Naive thymus-derived CD4-positive, alpha-beta T cell (primary cell): ENCODE data around the gene AK4. TPM values are rescaled to one million over a fixed set of nuclear protein-coding genes. Genes with fewer than 3 reads are reported as not detected.

ENCODE experiments used
- ATAC-seq: fragments of 150-1000 bp; cut with Tn5 transposase; 2 replicates; pipeline ENCODE4 v1.10.0; 2021; ENCODE audit warnings: mild to moderate bottlenecking, moderate library complexity
- CTCF ChIA-PET: fragments of 350-600 bp; sonication (Branson Sonifier 250); formaldehyde crosslinking; loops from one replicate; lab custom pipeline; 2021; ENCODE audit warnings: antibody characterized with exemption; lab: Charles Lee
- POLR2A ChIA-PET: fragments of 350-600 bp; sonication (Branson Sonifier 250); formaldehyde crosslinking; loops from one replicate; lab custom pipeline; 2021; ENCODE audit warnings: antibody characterized with exemption, inconsistent platforms; lab: Charles Lee
- DNase-seq, 9 donors: peaks; one replicate each; pipeline versions ENCODE4 v3.0.0 to v3.0.0-alpha.2; 2020 to 2022; ENCODE audit warnings: mixed read lengths in 1 of 9
- H3K27ac ChIP-seq: one replicate; pipeline ENCODE4 v1.7.0; 2013; ENCODE audit warnings: mild to moderate bottlenecking, low read depth, low read length, moderate library complexity
- H3K27me3 ChIP-seq, 2 donors: one replicate each; pipeline ENCODE4 v1.7.0; 2013; ENCODE audit warnings: low read length in 2 of 2, mild to moderate bottlenecking in 2 of 2, moderate library complexity in 2 of 2; ENCODE audit not compliant: control insufficient read depth in 2 of 2, insufficient read depth in 2 of 2
- H3K36me3 ChIP-seq, 3 experiments: 1 replicate in 2 of 3; 2 replicates in 1 of 3; pipeline ENCODE4 v1.7.0; 2013; ENCODE audit warnings: low read length in 3 of 3, mild to moderate bottlenecking in 3 of 3, moderate library complexity in 1 of 3; ENCODE audit not compliant: insufficient read depth in 3 of 3, control insufficient read depth in 2 of 3
- H3K4me1 ChIP-seq, 2 donors: one replicate each; pipeline ENCODE4 v1.7.0; 2013; ENCODE audit warnings: low read length in 2 of 2, mild to moderate bottlenecking in 2 of 2, moderate library complexity in 1 of 2; ENCODE audit not compliant: control insufficient read depth in 2 of 2, insufficient read depth in 2 of 2
- H3K4me3 ChIP-seq: 2 replicates; pipeline ENCODE4 v1.7.0; 2013; ENCODE audit warnings: mild to moderate bottlenecking, low read length
- H3K9me3 ChIP-seq, 3 experiments: 1 replicate in 2 of 3; 2 replicates in 1 of 3; pipeline ENCODE4 v1.7.0; 2013; ENCODE audit warnings: low read length in 3 of 3; ENCODE audit not compliant: control insufficient read depth in 2 of 3
- H3K27ac Mint-ChIP-seq, 9 donors: one replicate each; pipeline ENCODE4 v1.8.0; 2020 to 2022; ENCODE audit warnings: mixed read lengths in 9 of 9, mild to moderate bottlenecking in 8 of 9, moderate library complexity in 5 of 9, inconsistent platforms in 2 of 9
- H3K27me3 Mint-ChIP-seq, 5 donors: one replicate each; pipeline ENCODE4 v1.8.0; 2021 to 2022; ENCODE audit warnings: mixed read lengths in 5 of 5, mild to moderate bottlenecking in 1 of 5
- H3K36me3 Mint-ChIP-seq, 5 donors: one replicate each; pipeline ENCODE4 v1.8.0; 2020 to 2022; ENCODE audit warnings: mixed read lengths in 5 of 5, mild to moderate bottlenecking in 3 of 5, inconsistent platforms in 1 of 5
- H3K4me1 Mint-ChIP-seq, 7 donors: one replicate each; pipeline ENCODE4 v1.8.0; 2020 to 2022; ENCODE audit warnings: mixed read lengths in 7 of 7, mild to moderate bottlenecking in 3 of 7, inconsistent platforms in 1 of 7
- H3K4me3 Mint-ChIP-seq, 10 donors: one replicate each; pipeline ENCODE4 v1.8.0; 2020 to 2022; ENCODE audit warnings: mild to moderate bottlenecking in 10 of 10, mixed read lengths in 10 of 10, moderate library complexity in 6 of 10, inconsistent platforms in 2 of 10
- H3K9me3 Mint-ChIP-seq, 11 donors: one replicate each; pipeline ENCODE4 v1.8.0; 2020 to 2022; ENCODE audit warnings: mixed read lengths in 11 of 11, mild to moderate bottlenecking in 4 of 11, inconsistent platforms in 1 of 11, moderate library complexity in 1 of 11
- intact Hi-C, 2 donors: fragments of 100-400 bp; cut with micrococcal nuclease; formaldehyde crosslinking; loops; one replicate each; pipeline ENCODE4 v1.15.1; 2023
- polyA plus RNA-seq, 2 donors: library from polyadenylated mRNA; unstranded; fragments of 300-500 nt; fragmentation: Illumina TruSeq; gene quantifications; one replicate each; pipeline ENCODE4 v1.2.3, GENCODE V29; 2021
- total RNA-seq, 6 experiments: library from RNA in 5 of 6; stranded (reverse) in 5 of 6; gene quantifications; 1 replicate in 5 of 6; 2 replicates in 1 of 6; pipeline ENCODE4 v1.2.3 and lab custom pipeline; 2021 to 2026

Gene AK4
- total and polyA plus RNA-seq, 7 experiments from 2014 or later = 0.04 to 121 (median 0.40) TPM

GRCh38 chr1:65214340-65215027, 66.5 kb downstream of the AK4 start:
- H3K4me1 ChIP-seq = no peaks in the 10 kb centered on the region
- Mint-ChIP-seq H3K27ac (peak overlapping the region in 1 of 9 donors; percentile 58), H3K4me3 (no peak overlapping the region), H3K9me3 (no peaks in the 10 kb centered on the region), H3K36me3 (peaks cover 0 to 12% (median 0%) of the 10 kb centered on the region in 5 donors), H3K4me1 (peaks cover 4 to 43% (median 15%) of the 10 kb centered on the region in 7 donors), H3K27me3 (peaks cover 0 to 4% (median 0%) of the 10 kb centered on the region in 5 donors)
- H3K4me3 ChIP-seq = no peak overlapping the region
- ChIA-PET POLR2A (no interaction called here), CTCF (interaction anchor here (0.7 kb wide), 1 partner anchor 723 kb away, joined by 3 read pairs; no protein-coding TSS in a partner anchor)
- DNase-seq (no peak), ATAC-seq (no peak)
- no peaks in the 10 kb centered on the region for H3K36me3 ChIP-seq
- H3K27me3 ChIP-seq = no peaks in the 10 kb centered on the region
- no peaks in the 10 kb centered on the region for H3K9me3 ChIP-seq
- intact Hi-C loops = loop anchor here (1.0 to 10.0 kb wide), 4 partner anchors 53 to 1230 kb away; no protein-coding TSS in a partner anchor
- H3K27ac ChIP-seq = no peak overlapping the region

- no peaks in the 10 kb centered on the region for H3K9me3 ChIP-seq
- no peak overlapping the region for H3K4me3 ChIP-seq
- peaks cover 4 to 43% (median 15%) of the 10 kb centered on the region in 7 donors for H3K4me1 Mint-ChIP-seq
- CTCF ChIA-PET = interaction anchor here (0.6 to 2.5 kb wide), 2 partner anchors 214 to 471 kb away, joined by 3 to 24 read pairs; no protein-coding TSS in a partner anchor
- intact Hi-C loops = loop anchor here (5.0 to 10.0 kb wide), 3 partner anchors 50 to 1228 kb away; no protein-coding TSS in a partner anchor
- no peak overlapping the region for H3K4me3 Mint-ChIP-seq
- ATAC-seq = no peak
- peaks cover 0 to 3% (median 0%) of the 10 kb centered on the region in 11 donors for H3K9me3 Mint-ChIP-seq
- peaks cover 0 to 28% (median 0%) of the 10 kb centered on the region in 5 donors for H3K36me3 Mint-ChIP-seq
- H3K27me3 ChIP-seq = no peaks in the 10 kb centered on the region
- H3K27ac ChIP-seq = no peak overlapping the region
- H3K4me1 ChIP-seq = no peaks in the 10 kb centered on the region
- POLR2A ChIA-PET = interaction anchor here (0.6 kb wide), 1 partner anchor 20 kb away, joined by 5 read pairs; no protein-coding TSS in a partner anchor
- H3K27me3 Mint-ChIP-seq = no peaks in the 10 kb centered on the region
- H3K27ac Mint-ChIP-seq = peak overlapping the region in 2 of 9 donors; percentile 26 to 82
- H3K36me3 ChIP-seq = no peaks in the 10 kb centered on the region
- DNase-seq = no peak
Observed at GRCh38 chr1:65216989-65217388, 69.0 kb downstream of the AK4 start.

GRCh38 chr1:65221638-65222339, 73.8 kb downstream of the AK4 start:
- intact Hi-C loops = no loop called here
- peaks cover 0 to 12% (median 2%) of the 10 kb centered on the region in 7 donors for H3K4me1 Mint-ChIP-seq
- H3K4me3 ChIP-seq = no peak overlapping the region
- no peak overlapping the region for H3K27ac ChIP-seq
- H3K27me3 Mint-ChIP-seq = peaks cover 0 to 8% (median 4%) of the 10 kb centered on the region in 5 donors
- H3K36me3 Mint-ChIP-seq = peaks cover 0 to 39% (median 0%) of the 10 kb centered on the region in 5 donors
- H3K9me3 ChIP-seq = no peaks in the 10 kb centered on the region
- H3K36me3 ChIP-seq = no peaks in the 10 kb centered on the region
- no peaks in the 10 kb centered on the region for H3K27me3 ChIP-seq
- peak overlapping the region in 1 of 9 donors; percentile 15 for H3K27ac Mint-ChIP-seq
- peaks cover 0 to 3% (median 0%) of the 10 kb centered on the region in 11 donors for H3K9me3 Mint-ChIP-seq
- CTCF ChIA-PET = interaction anchor here (0.6 kb wide), 1 partner anchor 481 kb away, joined by 3 read pairs; no protein-coding TSS in a partner anchor
- H3K4me1 ChIP-seq = no peaks in the 10 kb centered on the region
- H3K4me3 Mint-ChIP-seq = no peak overlapping the region
- POLR2A ChIA-PET = no interaction called here
- no peak for DNase-seq
- no peak for ATAC-seq

- H3K9me3 Mint-ChIP-seq = peaks cover 0 to 3% (median 0%) of the 10 kb centered on the region in 11 donors
- peaks cover 0 to 8% (median 4%) of the 10 kb centered on the region in 5 donors for H3K27me3 Mint-ChIP-seq
- Histone ChIP-seq H3K4me3 (no peak overlapping the region), H3K27me3 (no peaks in the 10 kb centered on the region), H3K36me3 (no peaks in the 10 kb centered on the region), H3K9me3 (no peaks in the 10 kb centered on the region), H3K4me1 (no peaks in the 10 kb centered on the region), H3K27ac (no peak overlapping the region)
- DNase-seq (no peak), ATAC-seq (no peak)
- no peak overlapping the region for H3K27ac Mint-ChIP-seq
- intact Hi-C loops = no loop called here
- H3K36me3 Mint-ChIP-seq = peaks cover 0 to 35% (median 0%) of the 10 kb centered on the region in 5 donors
- POLR2A ChIA-PET = no interaction called here
- no peak overlapping the region for H3K4me3 Mint-ChIP-seq
- peaks cover 0 to 10% (median 0%) of the 10 kb centered on the region in 7 donors for H3K4me1 Mint-ChIP-seq
- CTCF ChIA-PET = interaction anchor here (0.6 kb wide), 1 partner anchor 480 kb away, joined by 3 read pairs; no protein-coding TSS in a partner anchor
Observed at GRCh38 chr1:65222340-65222940, 74.4 kb downstream of the AK4 start.

- H3K27me3 ChIP-seq = no peaks in the 10 kb centered on the region
- Mint-ChIP-seq H3K9me3 (peaks cover 0 to 3% (median 0%) of the 10 kb centered on the region in 11 donors), H3K4me1 (peaks cover 0 to 12% (median 0%) of the 10 kb centered on the region in 7 donors), H3K36me3 (peaks cover 0 to 31% (median 0%) of the 10 kb centered on the region in 5 donors), H3K27me3 (peaks cover 0 to 8% (median 4%) of the 10 kb centered on the region in 5 donors), H3K4me3 (no peak overlapping the region), H3K27ac (no peak overlapping the region)
- no peaks in the 10 kb centered on the region for H3K9me3 ChIP-seq
- H3K4me3 ChIP-seq = no peak overlapping the region
- no peaks in the 10 kb centered on the region for H3K36me3 ChIP-seq
- no peak overlapping the region for H3K27ac ChIP-seq
- no peak for DNase-seq
- intact Hi-C loops = no loop called here
- ATAC-seq = no peak
- H3K4me1 ChIP-seq = no peaks in the 10 kb centered on the region
- ChIA-PET POLR2A (no interaction called here), CTCF (interaction anchor here (0.9 kb wide), 1 partner anchor 463 kb away, joined by 3 read pairs; no protein-coding TSS in a partner anchor)
Observed at GRCh38 chr1:65224681-65225091, 76.7 kb downstream of the AK4 start.

- POLR2A ChIA-PET = no interaction called here
- Mint-ChIP-seq H3K4me3 (no peak overlapping the region), H3K4me1 (peaks cover 0 to 16% (median 0%) of the 10 kb centered on the region in 7 donors), H3K27ac (no peak overlapping the region), H3K9me3 (peaks cover 0 to 3% (median 0%) of the 10 kb centered on the region in 11 donors), H3K36me3 (peaks cover 0 to 30% (median 0%) of the 10 kb centered on the region in 5 donors), H3K27me3 (peaks cover 0 to 8% (median 4%) of the 10 kb centered on the region in 5 donors)
- CTCF ChIA-PET = no interaction called here
- Histone ChIP-seq H3K9me3 (no peaks in the 10 kb centered on the region), H3K27ac (no peak overlapping the region), H3K4me1 (no peaks in the 10 kb centered on the region), H3K27me3 (no peaks in the 10 kb centered on the region), H3K36me3 (no peaks in the 10 kb centered on the region), H3K4me3 (no peak overlapping the region)
- ATAC-seq (no peak), DNase-seq (no peak)
- intact Hi-C loops = no loop called here
Observed at GRCh38 chr1:65225179-65225578, 77.2 kb downstream of the AK4 start.
